Progenitor cell of endocrine pancreas (in vitro differentiated cells): ENCODE results near the gene SLC39A7. TPM values are rescaled to one million over a fixed set of nuclear protein-coding genes. Genes with fewer than 3 reads are reported as not detected.

ENCODE experiments used
- DNase-seq: peaks from one replicate; pipeline ENCODE4 v3.0.0; 2021; ENCODE audit warnings: low spot score; ENCODE audit not compliant: unreplicated experiment
- H3K27ac Mint-ChIP-seq: 2 replicates; pipeline ENCODE4 v1.8.0; 2021; ENCODE audit warnings: mild to moderate bottlenecking, moderate library complexity, mixed read lengths
- H3K27me3 Mint-ChIP-seq: 2 replicates; pipeline ENCODE4 v1.8.0; 2021; ENCODE audit warnings: mixed read lengths
- H3K36me3 Mint-ChIP-seq: 2 replicates; pipeline ENCODE4 v1.8.0; 2022; ENCODE audit warnings: mixed read lengths; ENCODE audit not compliant: insufficient read depth
- H3K4me1 Mint-ChIP-seq: 2 replicates; pipeline ENCODE4 v1.8.0; 2021; ENCODE audit warnings: low read depth, mixed read lengths
- H3K4me3 Mint-ChIP-seq: 2 replicates; pipeline ENCODE4 v1.8.0; 2021; ENCODE audit warnings: low read depth, mild to moderate bottlenecking, moderate library complexity, mixed read lengths
- H3K9me3 Mint-ChIP-seq: 2 replicates; pipeline ENCODE4 v1.8.0; 2021; ENCODE audit warnings: low read depth, mixed read lengths
- total RNA-seq: library from RNA; stranded (reverse); gene quantifications from 2 replicates; pipeline ENCODE4 v1.2.1, GENCODE V29; 2021
- TF ChIP-seq, protein P1 (sequence below): fragments of 200-600 bp; sonication (generic); IDR thresholded peaks from one replicate; pipeline ENCODE4 v1.5.0; 2021; ENCODE audit warnings: antibody characterized with exemption, mild to moderate bottlenecking; ENCODE audit not compliant: unreplicated experiment

Gene SLC39A7
- total RNA-seq, 1 donor from 2014 or later: 109 TPM

DNA sequence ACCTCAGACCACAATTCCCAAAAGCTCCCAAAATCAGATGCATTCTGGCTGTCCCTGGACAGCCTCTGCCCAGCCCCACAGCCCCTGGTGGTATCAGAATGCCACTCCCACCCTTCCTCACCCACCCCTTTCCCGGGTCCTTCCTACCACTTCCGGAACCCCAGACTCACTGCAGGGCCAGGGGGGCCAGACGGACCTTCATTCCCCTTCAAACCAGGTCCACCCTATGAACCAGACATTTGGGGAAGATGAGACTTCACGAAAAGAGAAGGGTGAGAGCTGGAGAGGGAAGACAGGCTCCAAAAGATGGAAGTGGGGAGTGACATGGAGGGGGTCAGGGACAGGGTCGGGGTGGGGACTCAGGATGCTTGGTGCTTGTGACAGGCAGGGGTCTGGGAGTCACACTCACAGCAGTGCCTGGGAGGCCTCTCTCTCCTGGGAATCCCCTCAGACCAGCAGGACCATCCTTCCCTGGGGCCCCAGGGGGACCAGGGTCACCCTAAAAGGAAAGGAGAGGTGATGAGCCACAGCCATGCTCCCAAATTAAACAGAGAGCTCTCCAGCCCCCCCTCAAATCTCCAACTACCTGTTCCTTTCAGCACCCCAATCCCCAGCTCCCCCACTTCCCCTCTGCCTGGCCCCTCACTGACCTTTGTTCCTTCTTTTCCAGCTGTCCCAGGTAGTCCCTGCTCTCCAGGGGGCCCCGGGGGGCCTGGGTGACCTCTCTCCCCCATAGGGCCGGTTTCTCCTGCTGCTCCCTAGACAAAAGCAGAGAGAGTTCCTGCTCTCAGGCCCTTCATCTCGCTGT is 28.6 kb upstream of the SLC39A7 start:
- TF ChIP-seq, protein P1, sequence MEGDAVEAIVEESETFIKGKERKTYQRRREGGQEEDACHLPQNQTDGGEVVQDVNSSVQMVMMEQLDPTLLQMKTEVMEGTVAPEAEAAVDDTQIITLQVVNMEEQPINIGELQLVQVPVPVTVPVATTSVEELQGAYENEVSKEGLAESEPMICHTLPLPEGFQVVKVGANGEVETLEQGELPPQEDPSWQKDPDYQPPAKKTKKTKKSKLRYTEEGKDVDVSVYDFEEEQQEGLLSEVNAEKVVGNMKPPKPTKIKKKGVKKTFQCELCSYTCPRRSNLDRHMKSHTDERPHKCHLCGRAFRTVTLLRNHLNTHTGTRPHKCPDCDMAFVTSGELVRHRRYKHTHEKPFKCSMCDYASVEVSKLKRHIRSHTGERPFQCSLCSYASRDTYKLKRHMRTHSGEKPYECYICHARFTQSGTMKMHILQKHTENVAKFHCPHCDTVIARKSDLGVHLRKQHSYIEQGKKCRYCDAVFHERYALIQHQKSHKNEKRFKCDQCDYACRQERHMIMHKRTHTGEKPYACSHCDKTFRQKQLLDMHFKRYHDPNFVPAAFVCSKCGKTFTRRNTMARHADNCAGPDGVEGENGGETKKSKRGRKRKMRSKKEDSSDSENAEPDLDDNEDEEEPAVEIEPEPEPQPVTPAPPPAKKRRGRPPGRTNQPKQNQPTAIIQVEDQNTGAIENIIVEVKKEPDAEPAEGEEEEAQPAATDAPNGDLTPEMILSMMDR: no peak
- no peaks in the 10 kb centered on the region for H3K36me3 Mint-ChIP-seq
- H3K27ac Mint-ChIP-seq: no peak overlapping the region
- H3K4me1 Mint-ChIP-seq: peaks cover 1% of the 10 kb centered on the region
- DNase-seq: no peak
- H3K9me3 Mint-ChIP-seq: no peaks in the 10 kb centered on the region
- peaks cover 22% of the 10 kb centered on the region for H3K27me3 Mint-ChIP-seq
- H3K4me3 Mint-ChIP-seq: no peak overlapping the region

DNA sequence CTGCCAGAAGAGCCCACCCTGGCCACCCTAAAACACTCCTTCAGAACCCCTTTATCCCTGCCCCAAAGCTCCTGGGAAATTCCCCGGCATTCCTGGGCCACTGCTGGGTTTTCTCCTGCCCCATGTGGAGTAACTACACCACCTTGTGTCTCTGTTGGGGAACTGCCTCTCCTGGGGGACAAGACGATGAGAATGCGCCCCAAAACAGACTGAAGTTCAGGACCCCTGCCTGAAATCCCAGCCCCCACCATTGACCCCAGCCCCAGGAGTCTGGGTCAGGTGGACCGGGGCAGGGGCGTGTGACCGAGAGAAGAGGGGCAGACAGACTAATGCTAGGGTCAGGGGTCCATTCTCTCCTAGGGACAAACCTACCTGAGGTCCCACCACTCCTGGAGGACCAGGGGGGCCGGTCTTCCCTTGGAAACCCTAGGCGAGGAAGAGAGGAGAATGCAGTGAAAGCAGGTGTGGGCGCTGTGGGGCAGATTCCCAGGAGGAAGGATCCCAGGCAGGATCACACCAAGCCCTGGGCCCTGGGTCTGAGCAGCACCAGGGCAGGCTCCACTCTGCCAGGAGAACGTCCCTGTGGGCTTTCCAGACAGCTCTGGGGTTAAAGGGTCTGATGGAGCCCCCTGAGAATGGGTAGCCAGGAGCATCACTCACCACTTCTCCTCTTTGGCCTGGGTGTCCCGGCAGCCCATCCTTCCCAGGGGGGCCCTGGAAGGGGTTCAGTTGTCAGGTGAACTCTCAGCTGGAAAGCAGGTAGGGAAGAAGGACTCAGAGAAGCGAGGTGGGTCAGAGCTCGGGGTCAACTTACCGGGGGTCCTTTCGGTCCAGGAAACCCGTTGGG is 27.8 kb upstream of the SLC39A7 start:
- Mint-ChIP-seq H3K36me3 (no peaks in the 10 kb centered on the region), H3K4me3 (no peak overlapping the region), H3K9me3 (no peaks in the 10 kb centered on the region), H3K4me1 (peaks cover 1% of the 10 kb centered on the region), H3K27me3 (peaks cover 22% of the 10 kb centered on the region), H3K27ac (peak overlapping the region; percentile 62)
- no peak for DNase-seq
- TF ChIP-seq, protein P1: peak; percentile 61

- Mint-ChIP-seq H3K9me3 (no peaks in the 10 kb centered on the region), H3K27me3 (peaks cover 22% of the 10 kb centered on the region), H3K4me3 (no peak overlapping the region), H3K36me3 (no peaks in the 10 kb centered on the region), H3K4me1 (peaks cover 1% of the 10 kb centered on the region), H3K27ac (no peak overlapping the region)
- TF ChIP-seq, protein P1: no peak
- DNase-seq: no peak
These were observed 27.0 kb upstream of the SLC39A7 start for GRCh38 chr6:33173535-33174180.

- no peak overlapping the region for H3K4me3 Mint-ChIP-seq
- DNase-seq: no peak
- peaks cover 21% of the 10 kb centered on the region for H3K27me3 Mint-ChIP-seq
- no peaks in the 10 kb centered on the region for H3K36me3 Mint-ChIP-seq
- no peak overlapping the region for H3K27ac Mint-ChIP-seq
- no peaks in the 10 kb centered on the region for H3K9me3 Mint-ChIP-seq
- peaks cover 1% of the 10 kb centered on the region for H3K4me1 Mint-ChIP-seq
- TF ChIP-seq, protein P1: no peak
These were observed 25.9 kb upstream of the SLC39A7 start for GRCh38 chr6:33174784-33175183.
